Prostate gland (tissue), 2 donors: Measurements from ENCODE around the gene LMAN2. TPM values are rescaled to one million over a fixed set of nuclear protein-coding genes. Genes with fewer than 3 reads are reported as not detected.

Experiments used
- DNase-seq: peaks from one replicate; pipeline ENCODE4 v3.0.0-alpha.2; 2019; ENCODE audit warnings: low spot score
- H3K27ac ChIP-seq, 2 donors: fragments of 200-600 bp; sonication (generic); 2 replicates each; pipeline ENCODE4 v1.5.1; 2017 to 2019
- H3K27me3 ChIP-seq: fragments of 200-600 bp; sonication (generic); replicated peaks from 2 replicates; pipeline ENCODE4 v1.5.1; 2019; ENCODE audit not compliant: insufficient read depth
- H3K36me3 ChIP-seq, 2 donors: fragments of 200-600 bp; sonication (generic); 1 replicate in 1 of 2; 2 replicates in 1 of 2; pipeline versions ENCODE4 v1.5.1 to v1.8.1; 2017 to 2019
- H3K4me1 ChIP-seq: fragments of 200-600 bp; sonication (generic); replicated peaks from 2 replicates; pipeline ENCODE4 v1.5.1; 2019
- H3K4me3 ChIP-seq, 2 donors: fragments of 200-600 bp; sonication (generic); 2 replicates each; pipeline ENCODE4 v1.5.1; 2017 to 2019
- H3K9me3 ChIP-seq: fragments of 200-600 bp; sonication (generic); 2 replicates; pipeline ENCODE4 v1.5.1; 2017
- CTCF ChIP-seq, 4 experiments: fragments of 200-600 bp in 2 of 4; fragments of 450-650 bp in 2 of 4; sonication (generic) in 2 of 4; IDR thresholded peaks; 1 replicate in 3 of 4; 2 replicates in 1 of 4; pipeline ENCODE4 v1.5.1; 2016 to 2019; ENCODE audit warnings: antibody characterized with exemption in 4 of 4, mild to moderate bottlenecking in 2 of 4, moderate library complexity in 2 of 4
- POLR2A ChIP-seq: fragments of 450-650 bp; IDR thresholded peaks from one replicate; pipeline ENCODE4 v1.6.1; 2016; ENCODE audit warnings: antibody characterized with exemption, mild to moderate bottlenecking
- POLR2AphosphoS5 ChIP-seq: sonication (generic); formaldehyde crosslinking; IDR thresholded peaks from one replicate; pipeline ENCODE4 v1.6.1; 2017; ENCODE audit warnings: antibody characterized with exemption
- WGBS: methylation state at CpG from one replicate; pipeline ENCODE4 v1.1.5; 2018; 5-methylcytosine and 5-hydroxymethylcytosine counted together
- intact Hi-C: fragments of 100-400 bp; cut with DNase I; formaldehyde crosslinking; loops from one replicate; pipeline ENCODE4 v1.14.2; 2022
- total RNA-seq, 2 donors: library from RNA; depleted of rRNA; stranded (reverse); fragments of >200 nt; gene quantifications; one replicate each; pipeline ENCODE4 v1.1.0, GENCODE V29; 2016

LMAN2 gene
- total RNA-seq, 2 donors from 2014 or later, result 350 to 369 TPM

GRCh38 chr5:177353093-177353492 is 1.6 kb upstream of the LMAN2 start:
- H3K4me1 ChIP-seq, result peaks cover 16% of the 10 kb centered on the region
- no peak overlapping the region for H3K4me3 ChIP-seq
- H3K27me3 ChIP-seq, result no peaks in the 10 kb centered on the region
- TF ChIP-seq POLR2A (no peak), POLR2AphosphoS5 (no peak), CTCF (IDR thresholded peaks at IDR 0.05) (no peak)
- no peaks in the 10 kb centered on the region for H3K9me3 ChIP-seq
- no peaks in the 10 kb centered on the region for H3K36me3 ChIP-seq
- no peak overlapping the region for H3K27ac ChIP-seq
- WGBS, result 71% methylated on average over 5 of the region's 5 CpGs
- DNase-seq, result no peak
- intact Hi-C loops, result no loop called here

- Histone ChIP-seq H3K36me3 (no peaks in the 10 kb centered on the region), H3K4me1 (peaks cover 16% of the 10 kb centered on the region), H3K27me3 (no peaks in the 10 kb centered on the region), H3K4me3 (peak overlapping the region; percentile 82 to 83), H3K9me3 (no peaks in the 10 kb centered on the region), H3K27ac (peak overlapping the region; percentile 89 to 90)
- no peak for DNase-seq
- TF ChIP-seq POLR2A (no peak), CTCF (IDR thresholded peaks at IDR 0.05) (no peak), POLR2AphosphoS5 (no peak)
- WGBS, result 8% methylated on average over 19 of the region's 19 CpGs
- intact Hi-C loops, result no loop called here
These were observed 584 bp downstream of the LMAN2 start for GRCh38 chr5:177350776-177351391.

GRCh38 chr5:177349762-177350161 is 1.7 kb downstream of the LMAN2 start:
- TF ChIP-seq POLR2A (no peak), POLR2AphosphoS5 (no peak)
- Histone ChIP-seq H3K27me3 (no peaks in the 10 kb centered on the region), H3K4me1 (peaks cover 16% of the 10 kb centered on the region), H3K27ac (no peak overlapping the region), H3K9me3 (no peaks in the 10 kb centered on the region), H3K36me3 (no peaks in the 10 kb centered on the region), H3K4me3 (peak overlapping the region in 1 of 2 donors; percentile 83)
- WGBS, result 85% methylated on average over 5 of the region's 5 CpGs
- intact Hi-C loops, result no loop called here
- no peak for DNase-seq

- H3K27me3 ChIP-seq, result no peaks in the 10 kb centered on the region
- DNase-seq, result no peak
- 68% methylated on average over 3 of the region's 3 CpGs for WGBS
- no peak overlapping the region for H3K27ac ChIP-seq
- H3K9me3 ChIP-seq, result no peaks in the 10 kb centered on the region
- H3K36me3 ChIP-seq, result no peaks in the 10 kb centered on the region
- H3K4me1 ChIP-seq, result peaks cover 16% of the 10 kb centered on the region
- intact Hi-C loops, result no loop called here
- no peak overlapping the region for H3K4me3 ChIP-seq
- TF ChIP-seq POLR2A, result no peak
- no peak for TF ChIP-seq CTCF (IDR thresholded peaks at IDR 0.05)
- TF ChIP-seq POLR2AphosphoS5, result no peak
These were observed 2.2 kb downstream of the LMAN2 start for GRCh38 chr5:177349362-177349647.

GRCh38 chr5:177347699-177348098 is 3.8 kb downstream of the LMAN2 start:
- no peaks in the 10 kb centered on the region for H3K36me3 ChIP-seq
- WGBS, result 84% methylated on average over 4 of the region's 4 CpGs
- DNase-seq, result no peak
- no peak overlapping the region for H3K4me3 ChIP-seq
- H3K4me1 ChIP-seq, result peaks cover 16% of the 10 kb centered on the region
- no peaks in the 10 kb centered on the region for H3K27me3 ChIP-seq
- no peaks in the 10 kb centered on the region for H3K9me3 ChIP-seq
- intact Hi-C loops, result no loop called here
- H3K27ac ChIP-seq, result no peak overlapping the region
- TF ChIP-seq CTCF (IDR thresholded peaks at IDR 0.05) (no peak), POLR2AphosphoS5 (no peak), POLR2A (no peak)
